NCI-H82 treated with DMSO at 0.1 percent for 48 hours (cell line): ENCODE data around the gene SF1.

Experiments used
- DNase-seq: peaks from one replicate; lab custom pipeline; 2025; ENCODE audit not compliant: unreplicated experiment; lab: John Stamatoyannopoulos, UW

The SF1 gene

DNA sequence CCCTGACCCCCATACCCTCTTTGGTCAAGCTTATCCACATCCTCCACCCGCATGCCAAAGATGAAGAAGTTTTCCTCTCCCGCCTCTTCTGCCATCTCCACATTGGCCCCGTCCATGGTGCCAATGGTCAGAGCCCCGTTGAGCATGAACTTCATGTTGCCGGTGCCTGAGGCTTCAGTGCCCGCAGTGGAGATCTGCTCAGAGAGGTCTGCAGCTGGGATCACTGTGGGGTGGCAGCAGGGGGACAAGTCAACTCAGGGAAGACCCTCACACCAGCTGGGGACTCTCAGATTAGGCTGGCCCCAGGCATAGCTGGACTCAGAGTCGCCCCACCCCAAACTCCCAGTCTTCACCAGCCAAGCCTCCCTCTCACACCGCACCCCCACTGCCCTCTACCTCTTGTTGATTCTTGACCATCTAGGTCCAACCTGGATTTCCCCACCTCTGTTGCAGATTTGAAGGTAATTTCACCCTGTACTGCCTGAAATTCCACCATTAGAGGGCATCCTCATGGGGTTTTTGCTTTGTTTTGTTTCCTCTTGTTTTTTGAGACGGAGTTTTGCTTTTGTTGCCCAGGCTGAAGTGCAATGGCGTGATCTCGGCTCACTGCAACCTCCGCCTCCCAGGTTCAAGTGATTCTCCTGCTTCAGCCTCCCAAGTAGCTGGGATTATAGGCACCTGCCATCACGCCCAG lies 27.8 kb downstream of the SF1 start:
- DNase-seq: no peak

DNA sequence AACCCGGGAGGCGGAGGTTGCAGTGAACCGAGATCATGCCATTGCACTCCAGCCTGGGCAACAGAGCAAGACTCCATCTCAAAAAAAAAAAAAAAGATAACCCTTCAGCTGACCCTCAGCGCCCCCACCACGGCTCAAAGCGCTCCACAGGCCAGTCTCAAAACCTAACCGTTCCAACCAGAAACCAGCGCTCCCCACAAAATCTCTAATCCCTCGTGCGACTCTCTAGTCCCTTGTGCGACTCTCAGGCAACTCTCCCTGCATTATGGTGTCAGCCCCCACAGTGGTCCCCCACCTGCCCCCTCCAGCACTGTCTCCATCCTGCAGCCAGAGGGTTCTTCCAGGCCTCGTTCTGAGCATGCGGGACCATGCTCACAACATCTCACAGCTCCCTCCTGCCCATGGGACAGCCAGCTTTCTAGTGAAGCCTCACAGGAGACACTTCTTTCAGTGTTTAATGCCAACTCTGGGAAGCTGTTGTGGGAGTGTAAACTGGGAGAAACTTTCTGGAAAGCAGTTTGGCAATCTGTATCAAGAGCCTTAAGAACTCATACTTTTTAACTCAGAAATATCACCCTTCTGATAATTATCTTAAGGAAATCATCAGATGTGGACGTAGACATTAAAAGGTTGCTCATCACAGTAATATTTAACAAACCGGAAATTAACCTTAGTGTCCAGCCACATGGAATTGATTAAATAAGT lies 30.2 kb downstream of the SF1 start:
- DNase-seq: no peak

DNA sequence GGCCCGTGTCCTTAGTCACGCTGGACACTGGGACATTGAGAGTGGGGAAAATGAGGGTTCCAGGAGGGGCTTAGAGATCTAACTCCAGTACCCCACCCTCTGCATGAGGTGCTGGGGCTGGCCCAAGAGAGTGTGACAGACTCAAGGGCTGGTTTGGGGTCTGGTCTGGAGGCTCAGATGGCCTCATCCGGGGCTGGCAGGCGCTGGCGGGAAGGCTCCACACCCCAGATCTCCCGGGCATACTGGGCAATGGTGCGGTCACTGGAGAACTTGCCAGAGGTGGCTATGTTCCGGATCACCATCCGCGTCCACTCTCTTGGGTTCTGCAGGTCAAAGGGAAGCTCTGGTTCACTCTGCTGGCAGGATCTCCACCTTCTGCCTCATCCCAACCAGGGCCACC lies 31.9 kb downstream of the SF1 start:
- no peak for DNase-seq

DNA sequence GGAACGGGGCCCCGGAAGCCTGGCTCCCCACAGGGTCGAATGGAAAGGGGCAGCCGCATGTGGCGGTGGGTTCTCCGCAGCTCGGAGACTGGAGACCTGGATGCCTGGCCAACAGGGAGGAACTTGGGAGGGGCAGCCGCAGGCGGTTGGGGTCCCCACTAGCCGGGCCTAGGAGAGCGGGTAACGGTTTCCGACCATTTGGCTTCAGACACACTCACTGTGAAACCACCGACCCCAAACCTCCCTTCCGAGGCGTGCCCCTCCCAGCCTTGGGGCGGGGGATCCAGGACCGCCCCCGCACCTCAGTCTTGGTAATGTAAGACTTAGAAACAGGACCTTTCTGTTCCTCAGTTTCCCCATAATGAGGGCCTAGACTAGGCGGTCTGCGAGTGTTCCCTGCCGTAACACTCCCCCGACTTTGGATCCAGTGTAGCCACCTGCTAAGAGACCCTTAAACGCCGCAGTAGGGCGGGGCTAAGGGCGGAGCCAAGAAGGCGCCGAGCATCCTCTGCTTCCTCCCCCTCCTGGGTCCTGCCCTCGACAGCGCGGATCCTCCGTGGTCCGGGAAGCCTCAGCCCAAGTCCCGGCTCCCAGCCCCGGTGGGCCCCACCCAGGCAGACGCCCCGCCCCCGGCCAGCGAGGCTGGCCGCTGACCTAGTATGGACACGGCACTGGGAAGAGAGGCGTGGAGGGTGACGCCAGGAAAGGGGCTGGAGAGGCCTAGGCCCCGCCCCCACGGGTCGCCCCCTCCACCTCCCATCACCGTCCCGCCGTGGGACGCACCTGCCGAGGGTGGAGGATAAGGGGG lies 32.6 kb downstream of the SF1 start:
- DNase-seq: no peak

GRCh38 chr11:64745189-64745520 lies 33.2 kb downstream of the SF1 start:
- no peak for DNase-seq

DNA sequence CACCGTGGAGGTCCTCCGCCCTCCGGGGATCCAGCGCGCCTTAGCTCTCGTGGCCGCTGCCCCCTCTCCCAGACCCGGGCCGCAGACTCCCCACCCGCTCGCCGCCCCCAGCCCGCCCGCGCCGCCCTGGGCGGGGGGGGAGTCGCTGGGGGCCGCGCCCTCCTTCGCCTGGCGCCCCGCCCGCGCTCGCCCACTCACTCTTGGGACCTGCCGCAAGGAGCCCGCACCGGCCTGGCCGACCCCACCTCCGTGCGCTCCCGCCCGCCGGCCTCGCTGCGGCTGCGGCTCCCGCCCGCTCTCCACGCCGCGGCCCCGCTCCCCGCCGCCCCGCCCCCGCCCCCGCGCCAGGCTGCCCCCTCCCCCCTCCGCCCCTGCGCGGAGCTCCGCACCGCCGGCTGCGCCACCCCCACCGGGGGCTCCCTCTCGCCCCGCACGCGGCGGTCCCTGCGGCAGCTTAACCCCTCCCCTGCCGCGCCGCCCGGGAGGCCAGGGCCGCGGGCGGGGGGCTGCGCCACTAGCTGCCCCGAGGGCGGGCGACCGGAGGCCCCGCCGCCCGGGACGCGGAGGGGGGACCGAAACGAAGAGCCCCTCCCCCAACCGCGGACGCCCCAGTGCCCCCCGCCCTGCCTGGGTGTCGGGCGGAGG lies 33.7 kb downstream of the SF1 start:
- DNase-seq: no peak

GRCh38 chr11:64743591-64744543 lies 34.5 kb downstream of the SF1 start, which contains the start of gene RASGRP2:
Gene RASGRP2 (minus strand): TSS chr11:64744142. CDS start chr11:64742866, 1,276 bp downstream.
- no peak for DNase-seq

- DNase-seq: no peak
Measured at GRCh38 chr11:64742889-64743590, 35.3 kb downstream of the SF1 start.

GRCh38 chr11:64742087-64742888 lies 36.1 kb downstream of the SF1 start:
- DNase-seq: no peak

DNA sequence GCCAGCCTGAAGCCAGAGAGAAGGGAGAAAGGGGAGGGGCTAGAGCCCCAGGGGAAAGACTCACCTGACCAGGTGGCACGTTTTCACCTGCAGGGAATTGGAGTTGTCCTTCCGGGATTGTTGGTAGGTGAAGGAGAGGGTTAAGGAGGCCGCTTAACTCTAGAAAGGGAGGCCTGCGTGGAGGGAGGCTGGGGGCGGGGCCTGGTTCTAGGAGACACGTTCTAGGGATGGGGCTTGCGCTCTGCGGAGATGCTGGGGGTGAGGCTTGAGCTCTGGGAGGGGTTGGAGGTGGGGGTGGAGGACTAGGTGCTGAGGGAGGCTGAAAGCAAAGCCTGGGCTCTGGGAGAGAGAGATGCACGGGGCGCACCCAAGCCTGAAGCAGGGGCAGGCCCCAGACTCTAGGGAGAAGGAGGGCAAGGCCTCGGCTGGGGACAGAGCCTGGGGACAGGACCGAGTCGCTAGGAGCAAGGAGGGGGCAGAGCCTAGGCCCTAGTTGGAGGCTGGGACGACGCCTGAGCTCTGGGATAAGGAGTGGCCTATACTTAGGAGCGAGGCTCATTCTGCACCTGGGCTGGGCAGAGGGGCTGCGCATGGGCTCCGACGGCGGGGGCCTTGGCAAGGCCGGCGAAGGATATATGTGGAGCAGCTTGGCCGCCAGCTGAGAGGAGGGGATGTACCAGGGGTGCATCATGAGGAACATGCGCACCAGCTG lies 36.8 kb downstream of the SF1 start:
- DNase-seq: no peak

DNA sequence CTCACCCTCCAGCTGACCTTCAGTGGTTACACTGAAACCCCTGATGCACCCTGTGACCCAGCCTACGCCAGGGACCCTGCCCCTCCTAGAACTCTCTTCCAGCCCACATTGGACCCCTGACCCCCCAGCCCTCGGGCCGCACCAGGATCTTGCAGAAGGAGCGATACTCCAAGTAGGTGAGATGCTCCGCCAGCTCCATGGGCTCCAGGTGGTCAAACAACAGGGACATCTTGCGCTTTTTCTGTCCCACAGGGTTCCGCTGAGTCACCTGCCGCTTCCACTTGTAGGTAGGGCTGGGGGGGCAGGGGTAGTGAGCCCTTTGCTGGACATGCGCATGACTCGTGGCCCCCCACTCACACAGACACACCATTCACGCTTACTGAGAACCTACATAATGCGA lies 38.5 kb downstream of the SF1 start:
- no peak for DNase-seq

DNA sequence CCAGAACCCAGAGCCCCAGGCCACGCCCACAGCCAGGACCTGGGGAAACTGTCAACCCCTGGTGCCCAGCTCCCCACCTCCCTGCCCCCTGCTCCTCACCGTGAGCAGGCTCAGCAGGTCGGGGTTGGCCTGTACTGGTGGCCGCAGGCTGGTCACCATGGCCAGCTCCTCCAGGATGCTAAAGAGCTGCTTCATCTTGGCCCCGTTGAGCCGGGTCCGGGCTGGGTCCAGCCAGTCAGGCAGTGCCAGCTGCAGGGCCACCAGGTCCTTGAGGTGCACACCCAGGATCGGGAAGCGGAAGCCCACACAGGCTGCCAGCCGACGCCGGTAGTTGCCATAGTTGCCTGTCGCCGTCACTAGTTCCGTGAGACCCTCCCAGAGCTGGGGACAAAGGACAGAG lies 41.7 kb downstream of the SF1 start:
- DNase-seq: no peak

DNA sequence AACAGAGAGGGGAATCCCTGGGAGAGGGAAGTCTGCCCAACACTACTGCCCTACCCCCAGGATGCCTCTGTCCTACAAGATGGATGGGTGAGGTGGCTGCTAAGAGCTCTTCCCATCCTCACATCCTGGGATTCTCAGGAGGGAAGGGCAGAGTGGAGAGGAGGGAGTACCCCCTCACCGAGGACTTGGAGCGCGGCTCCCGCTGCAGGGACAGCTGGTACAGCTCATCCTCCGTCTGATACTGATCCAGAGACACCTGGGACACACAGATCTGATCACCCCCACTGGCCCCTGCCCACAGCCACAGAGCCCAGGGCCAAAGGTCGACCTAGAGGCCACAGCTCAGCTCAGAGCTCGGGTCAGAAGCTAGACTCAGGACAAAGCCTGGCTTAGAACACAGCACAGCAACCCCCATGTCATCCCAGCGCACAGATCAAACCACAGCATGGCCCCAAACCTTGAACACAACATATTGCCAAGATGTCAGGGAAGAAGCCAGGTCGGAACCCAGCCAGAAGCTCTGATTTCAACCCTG lies 42.5 kb downstream of the SF1 start:
- no peak for DNase-seq

DNA sequence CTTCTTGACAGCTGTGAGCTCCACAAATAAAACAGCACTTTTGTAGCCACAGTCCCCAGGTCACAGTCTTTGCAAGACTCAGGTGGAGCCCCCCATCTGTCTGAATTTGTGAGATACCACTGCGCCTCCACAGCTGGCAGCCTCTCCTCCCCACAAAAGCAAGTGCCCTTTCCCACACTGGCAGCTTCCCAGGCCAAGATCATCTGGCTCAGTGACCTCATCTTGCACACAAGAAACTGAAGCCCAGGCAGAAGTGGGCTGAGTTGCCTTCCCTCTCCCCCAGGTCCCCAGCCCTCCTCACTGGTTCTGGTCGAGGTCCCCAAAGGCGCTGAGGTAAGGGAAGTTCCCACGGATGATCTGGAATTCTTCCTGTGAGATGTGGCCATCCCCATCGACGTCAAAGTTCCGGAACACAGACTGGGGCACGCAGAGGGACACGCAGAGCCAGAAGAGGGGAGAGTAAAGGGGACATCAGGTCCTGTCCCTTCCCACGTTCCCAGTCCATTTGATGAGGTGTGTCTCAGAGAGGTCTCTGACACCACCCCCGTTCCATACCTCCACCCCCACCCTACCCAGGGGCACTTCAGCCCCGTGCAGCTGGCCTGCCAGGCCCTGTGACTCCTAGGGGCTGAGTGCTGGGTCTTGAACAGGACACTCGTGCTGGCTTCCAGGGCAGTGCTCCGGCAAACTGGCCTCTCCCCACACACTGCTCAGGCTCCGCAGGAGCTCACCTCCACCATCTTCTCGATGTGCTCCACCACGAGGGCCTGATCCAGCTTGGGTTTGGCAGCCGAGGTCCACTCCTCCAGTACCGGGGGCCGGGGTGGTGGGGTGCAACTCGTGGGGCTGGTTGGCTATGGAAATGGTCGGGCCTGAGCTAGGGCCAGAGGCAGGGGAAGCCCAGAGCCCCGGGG lies 43.3 kb downstream of the SF1 start:
- DNase-seq: no peak

GRCh38 chr11:64731601-64732000 lies 46.7 kb downstream of the SF1 start:
- no peak for DNase-seq

- DNase-seq: peak; percentile 51
Measured at GRCh38 chr11:64729851-64730382, 48.4 kb downstream of the SF1 start.
